ENCODE results near the gene SGPP1. TPM values are rescaled to one million over a fixed set of nuclear protein-coding genes. Genes with fewer than 3 reads are reported as not detected.

The SGPP1 gene
- total and polyA plus RNA-seq, 2 of the 8 experiments (the other 6 are each of a cell fraction or from before 2014, with no cell fraction given) = 5.7 to 8.1 TPM

DNA sequence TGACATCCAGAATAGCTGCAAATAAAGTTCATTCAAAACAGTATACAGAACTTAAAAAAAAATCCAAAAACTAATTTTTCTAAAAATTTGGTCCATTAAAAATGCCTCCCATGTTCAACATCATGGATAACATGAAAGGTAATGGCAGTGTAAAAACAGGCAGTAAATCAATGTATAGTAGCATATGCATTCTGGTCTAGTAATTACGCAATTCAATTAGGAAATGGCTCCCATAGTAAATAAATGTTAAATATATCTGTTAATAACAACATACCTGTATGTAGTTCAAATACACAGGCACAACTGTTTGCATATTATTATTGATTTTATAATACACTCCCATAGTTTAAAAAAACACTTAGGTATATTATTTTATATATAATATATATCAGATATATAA lies 42.5 kb downstream of the SGPP1 start (continued):
- TF ChIP-seq, protein P1, sequence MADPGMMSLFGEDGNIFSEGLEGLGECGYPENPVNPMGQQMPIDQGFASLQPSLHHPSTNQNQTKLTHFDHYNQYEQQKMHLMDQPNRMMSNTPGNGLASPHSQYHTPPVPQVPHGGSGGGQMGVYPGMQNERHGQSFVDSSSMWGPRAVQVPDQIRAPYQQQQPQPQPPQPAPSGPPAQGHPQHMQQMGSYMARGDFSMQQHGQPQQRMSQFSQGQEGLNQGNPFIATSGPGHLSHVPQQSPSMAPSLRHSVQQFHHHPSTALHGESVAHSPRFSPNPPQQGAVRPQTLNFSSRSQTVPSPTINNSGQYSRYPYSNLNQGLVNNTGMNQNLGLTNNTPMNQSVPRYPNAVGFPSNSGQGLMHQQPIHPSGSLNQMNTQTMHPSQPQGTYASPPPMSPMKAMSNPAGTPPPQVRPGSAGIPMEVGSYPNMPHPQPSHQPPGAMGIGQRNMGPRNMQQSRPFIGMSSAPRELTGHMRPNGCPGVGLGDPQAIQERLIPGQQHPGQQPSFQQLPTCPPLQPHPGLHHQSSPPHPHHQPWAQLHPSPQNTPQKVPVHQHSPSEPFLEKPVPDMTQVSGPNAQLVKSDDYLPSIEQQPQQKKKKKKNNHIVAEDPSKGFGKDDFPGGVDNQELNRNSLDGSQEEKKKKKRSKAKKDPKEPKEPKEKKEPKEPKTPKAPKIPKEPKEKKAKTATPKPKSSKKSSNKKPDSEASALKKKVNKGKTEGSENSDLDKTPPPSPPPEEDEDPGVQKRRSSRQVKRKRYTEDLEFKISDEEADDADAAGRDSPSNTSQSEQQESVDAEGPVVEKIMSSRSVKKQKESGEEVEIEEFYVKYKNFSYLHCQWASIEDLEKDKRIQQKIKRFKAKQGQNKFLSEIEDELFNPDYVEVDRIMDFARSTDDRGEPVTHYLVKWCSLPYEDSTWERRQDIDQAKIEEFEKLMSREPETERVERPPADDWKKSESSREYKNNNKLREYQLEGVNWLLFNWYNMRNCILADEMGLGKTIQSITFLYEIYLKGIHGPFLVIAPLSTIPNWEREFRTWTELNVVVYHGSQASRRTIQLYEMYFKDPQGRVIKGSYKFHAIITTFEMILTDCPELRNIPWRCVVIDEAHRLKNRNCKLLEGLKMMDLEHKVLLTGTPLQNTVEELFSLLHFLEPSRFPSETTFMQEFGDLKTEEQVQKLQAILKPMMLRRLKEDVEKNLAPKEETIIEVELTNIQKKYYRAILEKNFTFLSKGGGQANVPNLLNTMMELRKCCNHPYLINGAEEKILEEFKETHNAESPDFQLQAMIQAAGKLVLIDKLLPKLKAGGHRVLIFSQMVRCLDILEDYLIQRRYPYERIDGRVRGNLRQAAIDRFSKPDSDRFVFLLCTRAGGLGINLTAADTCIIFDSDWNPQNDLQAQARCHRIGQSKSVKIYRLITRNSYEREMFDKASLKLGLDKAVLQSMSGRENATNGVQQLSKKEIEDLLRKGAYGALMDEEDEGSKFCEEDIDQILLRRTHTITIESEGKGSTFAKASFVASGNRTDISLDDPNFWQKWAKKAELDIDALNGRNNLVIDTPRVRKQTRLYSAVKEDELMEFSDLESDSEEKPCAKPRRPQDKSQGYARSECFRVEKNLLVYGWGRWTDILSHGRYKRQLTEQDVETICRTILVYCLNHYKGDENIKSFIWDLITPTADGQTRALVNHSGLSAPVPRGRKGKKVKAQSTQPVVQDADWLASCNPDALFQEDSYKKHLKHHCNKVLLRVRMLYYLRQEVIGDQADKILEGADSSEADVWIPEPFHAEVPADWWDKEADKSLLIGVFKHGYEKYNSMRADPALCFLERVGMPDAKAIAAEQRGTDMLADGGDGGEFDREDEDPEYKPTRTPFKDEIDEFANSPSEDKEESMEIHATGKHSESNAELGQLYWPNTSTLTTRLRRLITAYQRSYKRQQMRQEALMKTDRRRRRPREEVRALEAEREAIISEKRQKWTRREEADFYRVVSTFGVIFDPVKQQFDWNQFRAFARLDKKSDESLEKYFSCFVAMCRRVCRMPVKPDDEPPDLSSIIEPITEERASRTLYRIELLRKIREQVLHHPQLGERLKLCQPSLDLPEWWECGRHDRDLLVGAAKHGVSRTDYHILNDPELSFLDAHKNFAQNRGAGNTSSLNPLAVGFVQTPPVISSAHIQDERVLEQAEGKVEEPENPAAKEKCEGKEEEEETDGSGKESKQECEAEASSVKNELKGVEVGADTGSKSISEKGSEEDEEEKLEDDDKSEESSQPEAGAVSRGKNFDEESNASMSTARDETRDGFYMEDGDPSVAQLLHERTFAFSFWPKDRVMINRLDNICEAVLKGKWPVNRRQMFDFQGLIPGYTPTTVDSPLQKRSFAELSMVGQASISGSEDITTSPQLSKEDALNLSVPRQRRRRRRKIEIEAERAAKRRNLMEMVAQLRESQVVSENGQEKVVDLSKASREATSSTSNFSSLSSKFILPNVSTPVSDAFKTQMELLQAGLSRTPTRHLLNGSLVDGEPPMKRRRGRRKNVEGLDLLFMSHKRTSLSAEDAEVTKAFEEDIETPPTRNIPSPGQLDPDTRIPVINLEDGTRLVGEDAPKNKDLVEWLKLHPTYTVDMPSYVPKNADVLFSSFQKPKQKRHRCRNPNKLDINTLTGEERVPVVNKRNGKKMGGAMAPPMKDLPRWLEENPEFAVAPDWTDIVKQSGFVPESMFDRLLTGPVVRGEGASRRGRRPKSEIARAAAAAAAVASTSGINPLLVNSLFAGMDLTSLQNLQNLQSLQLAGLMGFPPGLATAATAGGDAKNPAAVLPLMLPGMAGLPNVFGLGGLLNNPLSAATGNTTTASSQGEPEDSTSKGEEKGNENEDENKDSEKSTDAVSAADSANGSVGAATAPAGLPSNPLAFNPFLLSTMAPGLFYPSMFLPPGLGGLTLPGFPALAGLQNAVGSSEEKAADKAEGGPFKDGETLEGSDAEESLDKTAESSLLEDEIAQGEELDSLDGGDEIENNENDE (IDR thresholded peaks at IDR 0.05; ENCODE audit: insufficient replicate concordance, low read length) = no peak
- TF ChIP-seq SP4 (IDR thresholded peaks at IDR 0.05; ENCODE audit: low read length) (no peak), KDM5A (IDR thresholded peaks at IDR 0.05; ENCODE audit: low read length) (no peak)
